SK-N-SH treated with all-trans-retinoic acid at 6 μM for 48 hours (cell line): ENCODE data around the gene PLSCR5.
A peak's percentile ranks its signal among the peaks of the same experiment; 100 is the strongest.

Experiments
- ATAC-seq: fragments of 200-7000 bp; cut with Tn5 transposase; 3 replicates; pipeline ENCODE4 v1.9.1; 2020; ENCODE audit warnings: mild to moderate bottlenecking, moderate library complexity
- ARNTL ChIP-seq: fragments of 450-650 bp; formaldehyde crosslinking; IDR thresholded peaks from 2 replicates; pipeline ENCODE4 v1.5.0; 2020; ENCODE audit warnings: low read depth, mild to moderate bottlenecking, moderate library complexity, borderline replicate concordance
- CSDC2 ChIP-seq: fragments of 250-450 bp; sonication (Bioruptor Pico); IDR thresholded peaks from 2 replicates; pipeline ENCODE4 v1.5.0; 2020; ENCODE audit warnings: mild to moderate bottlenecking, moderate library complexity
- ESRRG ChIP-seq: fragments of 250-450 bp; sonication (Bioruptor Pico); IDR thresholded peaks from 2 replicates; pipeline ENCODE4 v1.6.1; 2021; ENCODE audit warnings: mild to moderate bottlenecking
- ISL1 ChIP-seq: fragments of 250-450 bp; sonication (Bioruptor Pico); IDR thresholded peaks from 2 replicates; pipeline ENCODE4 v2.1.2; 2022; ENCODE audit warnings: mild to moderate bottlenecking, moderate library complexity
- OSR1 ChIP-seq: fragments of 250-450 bp; sonication (Bioruptor Pico); IDR thresholded peaks from 2 replicates; pipeline ENCODE4 v1.8.0; 2022; ENCODE audit warnings: moderate library complexity, mild to moderate bottlenecking, inconsistent platforms
- PATZ1 ChIP-seq: fragments of 250-450 bp; sonication (Bioruptor Pico); IDR thresholded peaks from 2 replicates; pipeline ENCODE4 v1.8.0; 2020; ENCODE audit warnings: mild to moderate bottlenecking, moderate library complexity, borderline replicate concordance
- PPARA ChIP-seq: fragments of 250-450 bp; sonication (Bioruptor Pico); IDR thresholded peaks from 2 replicates; pipeline ENCODE4 v1.5.0; 2020; ENCODE audit warnings: mild to moderate bottlenecking, borderline replicate concordance
- RARB ChIP-seq: fragments of 250-450 bp; sonication (Bioruptor Pico); IDR thresholded peaks from 2 replicates; pipeline ENCODE4 v1.8.0; 2021; ENCODE audit warnings: mild to moderate bottlenecking, moderate library complexity
- SNAI2 ChIP-seq: fragments of 250-450 bp; sonication (Bioruptor Pico); IDR thresholded peaks from 2 replicates; pipeline ENCODE4 v1.5.0; 2020; ENCODE audit warnings: mild to moderate bottlenecking, moderate library complexity
- TCF4 ChIP-seq: fragments of 250-450 bp; sonication (Bioruptor Pico); IDR thresholded peaks from 2 replicates; pipeline ENCODE4 v1.8.0; 2021; ENCODE audit warnings: mild to moderate bottlenecking, moderate library complexity, borderline replicate concordance
- TOX ChIP-seq: fragments of 250-450 bp; sonication (Bioruptor Pico); IDR thresholded peaks from 2 replicates; pipeline ENCODE4 v1.8.0; 2021; ENCODE audit warnings: mild to moderate bottlenecking, moderate library complexity, borderline replicate concordance
- ZC3H10 ChIP-seq: fragments of 250-450 bp; sonication (Bioruptor Pico); IDR thresholded peaks from 2 replicates; pipeline ENCODE4 v1.5.1; 2021; ENCODE audit warnings: mild to moderate bottlenecking, moderate library complexity
- ZFP3 ChIP-seq: fragments of 250-450 bp; sonication (Bioruptor Pico); IDR thresholded peaks from 2 replicates; pipeline ENCODE4 v1.5.0; 2020; ENCODE audit warnings: mild to moderate bottlenecking, moderate library complexity
- ZFP30 ChIP-seq: fragments of 450-650 bp; formaldehyde crosslinking; IDR thresholded peaks from 2 replicates; pipeline ENCODE4 v1.5.0; 2022; ENCODE audit warnings: mild to moderate bottlenecking, moderate library complexity
- ZNF565 ChIP-seq: fragments of 450-650 bp; formaldehyde crosslinking; conservative IDR thresholded peaks from 2 replicates; pipeline ENCODE4 v1.5.0; 2020; ENCODE audit warnings: low read depth, mild to moderate bottlenecking, moderate library complexity
- ZNF8 ChIP-seq: fragments of 450-650 bp; formaldehyde crosslinking; IDR thresholded peaks from 2 replicates; pipeline ENCODE4 v1.5.0; 2020; ENCODE audit warnings: mild to moderate bottlenecking, moderate library complexity
- TF ChIP-seq, protein P1 (sequence below): fragments of 250-450 bp; sonication (Bioruptor Pico); IDR thresholded peaks from 2 replicates; pipeline ENCODE4 v1.5.1; 2021; ENCODE audit warnings: mild to moderate bottlenecking, moderate library complexity
- TF ChIP-seq, protein P2 (sequence below): fragments of 250-450 bp; sonication (Bioruptor Pico); IDR thresholded peaks from 2 replicates; pipeline ENCODE4 v1.8.0; 2021; ENCODE audit warnings: low read depth, mild to moderate bottlenecking, moderate library complexity, borderline replicate concordance
- TF ChIP-seq, protein P3 (sequence below): fragments of 250-450 bp; sonication (Bioruptor Pico); IDR thresholded peaks from 2 replicates; pipeline ENCODE4 v1.5.0; 2020; ENCODE audit warnings: mild to moderate bottlenecking, moderate library complexity
- TF ChIP-seq, protein P4 (sequence below): fragments of 250-450 bp; sonication (Bioruptor Pico); IDR thresholded peaks from 2 replicates; pipeline ENCODE4 v1.5.1; 2020; ENCODE audit warnings: low read depth, mild to moderate bottlenecking, moderate library complexity

Gene PLSCR5

DNA sequence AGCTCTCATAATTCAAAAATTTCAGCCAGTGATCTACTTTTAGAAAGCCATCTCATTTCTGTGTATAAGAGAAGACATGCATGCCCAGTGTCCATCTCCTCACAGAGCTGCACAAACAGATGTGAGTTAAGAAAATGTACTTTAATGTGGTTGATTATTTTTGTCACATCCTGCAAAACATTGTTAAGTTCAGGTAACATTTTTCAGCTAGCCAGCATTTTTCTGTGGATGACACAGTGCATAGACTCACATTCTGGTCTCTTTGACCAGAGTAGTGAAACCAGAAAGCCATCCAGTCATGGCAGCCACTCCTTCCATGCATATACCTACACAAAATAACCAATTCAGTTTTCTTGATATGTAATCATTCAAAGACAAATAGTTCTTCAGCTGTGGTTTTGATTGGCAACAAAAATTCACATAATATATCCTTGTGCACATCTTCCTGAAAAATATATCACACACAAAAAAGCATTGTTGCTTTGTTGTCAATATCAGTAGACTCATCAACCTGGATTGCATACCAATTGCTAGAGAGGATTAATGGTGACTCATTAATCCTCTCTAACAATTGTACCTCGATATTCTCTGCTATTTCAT is 58.7 kb downstream of the PLSCR5 start:
- TF ChIP-seq TOX (CRISPR knock-in tag) = no peak
- no peak for TF ChIP-seq CSDC2 (CRISPR knock-in tag)
- no peak for TF ChIP-seq ISL1
- TF ChIP-seq ZFP30 (CRISPR knock-in tag) = no peak
- TF ChIP-seq, all 23 proteins: peak for 0
- ATAC-seq = no peak

GRCh38 chr3:146544929-146545528 is 60.1 kb downstream of the PLSCR5 start:
- no peak for ATAC-seq
- TF ChIP-seq ZNF565 (CRISPR knock-in tag) = no peak
- no peak for TF ChIP-seq TOX (CRISPR knock-in tag)
- TF ChIP-seq SNAI2 (CRISPR knock-in tag) = no peak
- no peak for TF ChIP-seq ZNF8 (CRISPR knock-in tag)
- no peak for TF ChIP-seq PPARA (CRISPR knock-in tag)
- TF ChIP-seq, protein P1, sequence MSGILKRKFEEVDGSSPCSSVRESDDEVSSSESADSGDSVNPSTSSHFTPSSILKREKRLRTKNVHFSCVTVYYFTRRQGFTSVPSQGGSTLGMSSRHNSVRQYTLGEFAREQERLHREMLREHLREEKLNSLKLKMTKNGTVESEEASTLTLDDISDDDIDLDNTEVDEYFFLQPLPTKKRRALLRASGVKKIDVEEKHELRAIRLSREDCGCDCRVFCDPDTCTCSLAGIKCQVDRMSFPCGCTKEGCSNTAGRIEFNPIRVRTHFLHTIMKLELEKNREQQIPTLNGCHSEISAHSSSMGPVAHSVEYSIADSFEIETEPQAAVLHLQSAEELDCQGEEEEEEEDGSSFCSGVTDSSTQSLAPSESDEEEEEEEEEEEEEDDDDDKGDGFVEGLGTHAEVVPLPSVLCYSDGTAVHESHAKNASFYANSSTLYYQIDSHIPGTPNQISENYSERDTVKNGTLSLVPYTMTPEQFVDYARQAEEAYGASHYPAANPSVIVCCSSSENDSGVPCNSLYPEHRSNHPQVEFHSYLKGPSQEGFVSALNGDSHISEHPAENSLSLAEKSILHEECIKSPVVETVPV = no peak
- TF ChIP-seq TCF4 = no peak
- TF ChIP-seq ZC3H10 = no peak
- TF ChIP-seq, protein P2, sequence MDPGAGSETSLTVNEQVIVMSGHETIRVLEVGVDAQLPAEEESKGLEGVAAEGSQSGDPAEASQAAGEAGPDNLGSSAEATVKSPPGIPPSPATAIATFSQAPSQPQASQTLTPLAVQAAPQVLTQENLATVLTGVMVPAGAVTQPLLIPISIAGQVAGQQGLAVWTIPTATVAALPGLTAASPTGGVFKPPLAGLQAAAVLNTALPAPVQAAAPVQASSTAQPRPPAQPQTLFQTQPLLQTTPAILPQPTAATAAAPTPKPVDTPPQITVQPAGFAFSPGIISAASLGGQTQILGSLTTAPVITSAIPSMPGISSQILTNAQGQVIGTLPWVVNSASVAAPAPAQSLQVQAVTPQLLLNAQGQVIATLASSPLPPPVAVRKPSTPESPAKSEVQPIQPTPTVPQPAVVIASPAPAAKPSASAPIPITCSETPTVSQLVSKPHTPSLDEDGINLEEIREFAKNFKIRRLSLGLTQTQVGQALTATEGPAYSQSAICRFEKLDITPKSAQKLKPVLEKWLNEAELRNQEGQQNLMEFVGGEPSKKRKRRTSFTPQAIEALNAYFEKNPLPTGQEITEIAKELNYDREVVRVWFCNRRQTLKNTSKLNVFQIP (CRISPR knock-in tag) = no peak
- TF ChIP-seq ZFP30 (CRISPR knock-in tag) = no peak
- no peak for TF ChIP-seq ESRRG
- TF ChIP-seq RARB (CRISPR knock-in tag) = no peak
- TF ChIP-seq, protein P3, sequence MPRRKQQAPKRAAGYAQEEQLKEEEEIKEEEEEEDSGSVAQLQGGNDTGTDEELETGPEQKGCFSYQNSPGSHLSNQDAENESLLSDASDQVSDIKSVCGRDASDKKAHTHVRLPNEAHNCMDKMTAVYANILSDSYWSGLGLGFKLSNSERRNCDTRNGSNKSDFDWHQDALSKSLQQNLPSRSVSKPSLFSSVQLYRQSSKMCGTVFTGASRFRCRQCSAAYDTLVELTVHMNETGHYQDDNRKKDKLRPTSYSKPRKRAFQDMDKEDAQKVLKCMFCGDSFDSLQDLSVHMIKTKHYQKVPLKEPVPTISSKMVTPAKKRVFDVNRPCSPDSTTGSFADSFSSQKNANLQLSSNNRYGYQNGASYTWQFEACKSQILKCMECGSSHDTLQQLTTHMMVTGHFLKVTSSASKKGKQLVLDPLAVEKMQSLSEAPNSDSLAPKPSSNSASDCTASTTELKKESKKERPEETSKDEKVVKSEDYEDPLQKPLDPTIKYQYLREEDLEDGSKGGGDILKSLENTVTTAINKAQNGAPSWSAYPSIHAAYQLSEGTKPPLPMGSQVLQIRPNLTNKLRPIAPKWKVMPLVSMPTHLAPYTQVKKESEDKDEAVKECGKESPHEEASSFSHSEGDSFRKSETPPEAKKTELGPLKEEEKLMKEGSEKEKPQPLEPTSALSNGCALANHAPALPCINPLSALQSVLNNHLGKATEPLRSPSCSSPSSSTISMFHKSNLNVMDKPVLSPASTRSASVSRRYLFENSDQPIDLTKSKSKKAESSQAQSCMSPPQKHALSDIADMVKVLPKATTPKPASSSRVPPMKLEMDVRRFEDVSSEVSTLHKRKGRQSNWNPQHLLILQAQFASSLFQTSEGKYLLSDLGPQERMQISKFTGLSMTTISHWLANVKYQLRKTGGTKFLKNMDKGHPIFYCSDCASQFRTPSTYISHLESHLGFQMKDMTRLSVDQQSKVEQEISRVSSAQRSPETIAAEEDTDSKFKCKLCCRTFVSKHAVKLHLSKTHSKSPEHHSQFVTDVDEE (CRISPR knock-in tag) = no peak
- TF ChIP-seq OSR1 (CRISPR knock-in tag) = no peak
- TF ChIP-seq CSDC2 (CRISPR knock-in tag) = no peak
- TF ChIP-seq ARNTL (CRISPR knock-in tag) = no peak
- no peak for TF ChIP-seq PATZ1
- TF ChIP-seq, protein P4, sequence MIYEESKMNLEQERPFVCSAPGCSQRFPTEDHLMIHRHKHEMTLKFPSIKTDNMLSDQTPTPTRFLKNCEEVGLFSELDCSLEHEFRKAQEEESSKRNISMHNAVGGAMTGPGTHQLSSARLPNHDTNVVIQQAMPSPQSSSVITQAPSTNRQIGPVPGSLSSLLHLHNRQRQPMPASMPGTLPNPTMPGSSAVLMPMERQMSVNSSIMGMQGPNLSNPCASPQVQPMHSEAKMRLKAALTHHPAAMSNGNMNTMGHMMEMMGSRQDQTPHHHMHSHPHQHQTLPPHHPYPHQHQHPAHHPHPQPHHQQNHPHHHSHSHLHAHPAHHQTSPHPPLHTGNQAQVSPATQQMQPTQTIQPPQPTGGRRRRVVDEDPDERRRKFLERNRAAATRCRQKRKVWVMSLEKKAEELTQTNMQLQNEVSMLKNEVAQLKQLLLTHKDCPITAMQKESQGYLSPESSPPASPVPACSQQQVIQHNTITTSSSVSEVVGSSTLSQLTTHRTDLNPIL (CRISPR knock-in tag) = no peak
- no peak for TF ChIP-seq ISL1

- peak; percentile 96 for ATAC-seq
- TF ChIP-seq TOX (CRISPR knock-in tag) (no peak), ZFP3 (no peak), RARB (CRISPR knock-in tag) (no peak), ISL1 (no peak)
- TF ChIP-seq, protein P4 (CRISPR knock-in tag) = no peak
- TF ChIP-seq, protein P3 (CRISPR knock-in tag) = no peak
- TF ChIP-seq, protein P1 = no peak
Observed at GRCh38 chr3:146544002-146544928, 60.9 kb downstream of the PLSCR5 start, which contains the start of gene PLSCR1. PLSCR1 (minus strand) TSS chr3:146544607; CDS start chr3:146536552, 8,055 bp downstream.
